ENCODE data around the gene SCRT2.

DNA sequence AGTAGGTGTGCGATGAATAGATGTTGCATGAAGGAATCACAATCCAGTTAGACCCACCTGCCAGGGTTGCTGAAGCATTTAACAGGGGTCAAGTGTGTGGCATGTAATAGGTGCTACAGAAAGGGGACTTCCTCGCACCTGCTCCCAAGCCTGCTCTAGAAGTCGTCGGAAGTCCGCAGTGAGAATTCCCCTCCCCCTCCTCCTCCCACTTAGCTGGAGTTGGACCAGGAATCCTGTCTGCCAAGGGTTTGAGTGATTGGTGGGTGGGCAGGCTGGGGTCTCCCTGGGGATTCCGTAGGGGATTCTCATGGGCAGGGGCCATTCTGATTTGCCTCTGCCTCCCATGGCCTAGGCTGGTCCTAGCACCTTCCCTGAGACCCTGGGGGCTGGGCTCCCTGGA, 10.3 kb downstream of the SCRT2 start:
- TF ChIP-seq CTCF (IDR thresholded peaks at IDR 0.05) (no peak), POLR2A (IDR thresholded peaks at IDR 0.05) (no peak)
